ENCODE results near the gene ELOVL6.

The ELOVL6 gene

DNA sequence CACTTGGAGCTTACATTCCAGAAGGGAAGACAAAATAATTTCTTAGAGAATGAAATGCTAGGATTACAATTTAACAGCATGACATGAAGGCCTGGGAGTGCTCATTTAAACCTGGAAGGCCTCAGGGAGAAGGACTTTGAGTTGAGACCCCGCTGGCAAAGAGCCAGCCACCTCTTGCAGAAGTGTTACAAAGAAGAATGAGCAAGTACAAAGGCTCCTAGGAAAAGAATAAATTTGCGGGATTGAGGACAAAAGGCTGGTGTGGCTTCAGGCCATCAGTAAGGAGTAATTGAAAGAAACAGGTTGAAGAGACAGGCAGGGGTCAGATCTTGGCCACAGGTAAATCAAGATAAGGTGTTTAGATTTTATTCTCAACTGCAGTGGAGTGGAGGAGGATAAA lies 3.1 kb upstream of the ELOVL6 start:
- no peak overlapping the region for H3K4me3 ChIP-seq (ENCODE audit: low read depth, low read length)
- TF ChIP-seq CTCF (IDR thresholded peaks at IDR 0.05; ENCODE audit: low read depth, low read length) (no peak), MYC (IDR thresholded peaks at IDR 0.05; ENCODE audit: low read depth, low read length) (no peak), POLR2A (IDR thresholded peaks at IDR 0.05; ENCODE audit: extremely low read depth, insufficient read length) (no peak), MAX (IDR thresholded peaks at IDR 0.05; ENCODE audit: low read depth, low read length) (no peak)
- DNase-seq (ENCODE audit: low read depth) = no peak

DNA sequence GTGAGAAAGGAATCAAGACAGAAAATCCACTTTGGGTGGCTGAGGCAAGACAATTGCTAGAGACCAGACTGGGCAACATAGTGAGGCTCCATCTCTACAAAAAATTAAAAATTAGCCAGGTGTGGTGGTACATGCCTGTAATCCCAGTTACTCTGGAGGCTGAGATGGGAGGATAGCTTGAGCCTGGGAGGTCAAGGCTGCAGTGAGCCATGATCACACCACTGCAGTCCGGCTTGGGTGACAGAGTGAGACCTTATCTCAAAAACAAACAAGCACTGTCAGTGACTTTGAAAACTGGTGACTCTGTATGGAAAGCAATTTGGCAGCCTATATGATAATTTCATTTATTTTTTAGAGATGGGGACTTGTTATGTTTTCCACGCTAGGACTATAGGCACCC lies 2.3 kb upstream of the ELOVL6 start:
- TF ChIP-seq MYC (IDR thresholded peaks at IDR 0.05; ENCODE audit: low read depth, low read length) (no peak), POLR2A (IDR thresholded peaks at IDR 0.05; ENCODE audit: extremely low read depth, insufficient read length) (no peak), CTCF (IDR thresholded peaks at IDR 0.05; ENCODE audit: low read depth, low read length) (no peak), MAX (IDR thresholded peaks at IDR 0.05; ENCODE audit: low read depth, low read length) (no peak)
- DNase-seq (ENCODE audit: low read depth) = no peak
- H3K4me3 ChIP-seq (ENCODE audit: low read depth, low read length) = no peak overlapping the region

DNA sequence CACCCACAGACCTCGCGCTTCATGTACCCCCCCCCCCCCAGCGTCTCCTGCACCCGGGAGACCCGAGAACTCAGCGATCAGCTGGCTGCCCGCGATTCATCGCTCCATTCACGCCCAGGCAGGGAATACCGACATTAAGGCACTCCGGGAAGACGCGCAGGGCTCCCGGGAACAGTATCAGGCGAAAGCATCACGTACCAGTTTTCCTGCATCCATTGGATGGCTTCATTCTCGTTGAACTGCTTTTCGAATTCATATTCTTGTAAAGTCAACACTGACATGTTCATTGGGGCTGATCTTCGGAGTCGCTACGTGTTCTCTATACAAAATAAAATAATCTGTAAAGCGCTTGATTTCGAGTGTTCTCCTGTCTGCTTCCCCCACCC lies 373 bp downstream of the ELOVL6 start:
- DNase-seq (ENCODE audit: low read depth) = no peak
- TF ChIP-seq CTCF (IDR thresholded peaks at IDR 0.05; ENCODE audit: low read depth, low read length) (no peak), MYC (IDR thresholded peaks at IDR 0.05; ENCODE audit: low read depth, low read length) (no peak), MAX (IDR thresholded peaks at IDR 0.05; ENCODE audit: low read depth, low read length) (no peak), POLR2A (IDR thresholded peaks at IDR 0.05; ENCODE audit: extremely low read depth, insufficient read length) (no peak)
- peak overlapping the region; percentile 88 for H3K4me3 ChIP-seq (ENCODE audit: low read depth, low read length)

DNA sequence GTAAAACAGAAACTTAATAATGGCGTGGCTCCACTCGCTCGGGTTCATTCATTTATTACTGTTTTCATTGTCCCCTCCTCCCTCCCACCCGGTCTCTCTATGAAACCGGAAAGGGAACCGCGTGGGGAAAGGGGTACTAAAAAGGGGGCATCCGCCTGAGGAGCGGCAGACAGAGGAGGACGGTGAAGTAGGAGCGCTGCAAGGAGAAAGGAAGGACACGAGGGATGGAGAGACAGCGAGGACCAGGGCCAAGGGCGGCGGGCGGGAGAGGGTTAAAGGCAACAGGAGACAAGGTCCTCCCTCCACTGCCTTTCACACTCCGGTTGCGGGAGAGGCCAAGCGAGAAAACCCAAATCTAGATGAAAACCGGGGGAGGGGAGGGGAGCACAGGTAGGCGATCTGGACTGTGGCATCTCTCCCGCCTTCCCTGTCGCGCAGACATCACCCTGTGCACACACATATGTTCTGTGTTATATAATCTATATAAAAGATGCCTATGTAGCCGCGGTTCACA lies 829 bp downstream of the ELOVL6 start:
- peak; percentile 68 for DNase-seq (ENCODE audit: low read depth)
- TF ChIP-seq MAX (IDR thresholded peaks at IDR 0.05; ENCODE audit: low read depth, low read length) = no peak
- peak; percentile 33 for TF ChIP-seq POLR2A (IDR thresholded peaks at IDR 0.05; ENCODE audit: extremely low read depth, insufficient read length)
- TF ChIP-seq MYC (IDR thresholded peaks at IDR 0.05; ENCODE audit: low read depth, low read length) = 0 out of 2 replicates have a peak, but pooled peaks have one; percentile 39
- no peak for TF ChIP-seq CTCF (IDR thresholded peaks at IDR 0.05; ENCODE audit: low read depth, low read length)
- peak overlapping the region; percentile 88 for H3K4me3 ChIP-seq (ENCODE audit: low read depth, low read length)

- DNase-seq (ENCODE audit: low read depth) = peak; percentile 75
- peak overlapping the region; percentile 88 for H3K4me3 ChIP-seq (ENCODE audit: low read depth, low read length)
- TF ChIP-seq CTCF (IDR thresholded peaks at IDR 0.05; ENCODE audit: low read depth, low read length) = no peak
- TF ChIP-seq MAX (IDR thresholded peaks at IDR 0.05; ENCODE audit: low read depth, low read length) = 0 out of 2 replicates have a peak, but pooled peaks have one; percentile 2
- TF ChIP-seq POLR2A (IDR thresholded peaks at IDR 0.05; ENCODE audit: extremely low read depth, insufficient read length) = no peak
- TF ChIP-seq MYC (IDR thresholded peaks at IDR 0.05; ENCODE audit: low read depth, low read length) = no peak; the same call in 1 of the 2 replicates
Measured at GRCh38 chr4:110196871-110197528, 1.4 kb downstream of the ELOVL6 start.

Data from NB4 (cell line).